Measurements from ENCODE around the gene PSD4.

GRCh38 chr2:113144259-113144658 lies 29.5 kb upstream of the PSD4 start:
- TF ChIP-seq CTCF (IDR thresholded peaks at IDR 0.05; ENCODE audit: low read depth, low read length) (no peak), EZH2phosphoT487 (IDR thresholded peaks at IDR 0.05; ENCODE audit: low read depth) (no peak)
